A549 (cell line): Measurements from ENCODE around the gene C11orf87. TPM values are rescaled to one million over a fixed set of nuclear protein-coding genes. Genes with fewer than 3 reads are reported as not detected.

Experiments used
- ATAC-seq, 2 experiments: fragments of 200-7000 bp in 1 of 2; fragments of >200 bp in 1 of 2; cut with Nextera tagmentation in 1 of 2; cut with Tn5 transposase in 1 of 2; 3 replicates each; pipeline versions ENCODE4 v1.8.0 to v1.9.1; 2018 to 2020; ENCODE audit warnings: mild to moderate bottlenecking in 1 of 2, moderate library complexity in 1 of 2
- CTCF ChIA-PET: fragments of 300-600 bp; sonication (Branson Sonifier 250); formaldehyde crosslinking; extraction: SDS; loops from one replicate; lab custom pipeline; 2021; ENCODE audit warnings: antibody characterized with exemption, inconsistent platforms; lab: Yijun Ruan, JAX
- POLR2A ChIA-PET: fragments of 350-600 bp; formaldehyde crosslinking; extraction: SDS; loops from one replicate; lab custom pipeline; 2021; ENCODE audit warnings: antibody characterized with exemption, inconsistent platforms; lab: Yijun Ruan, JAX
- DNase-seq, 2 experiments: peaks; one replicate each; pipeline versions ENCODE4 v3.0.0 to v3.0.0-alpha.2; 2011 to 2016; ENCODE audit warnings: low read depth in 1 of 2, low spot score in 1 of 2
- FAIRE-seq: peaks from 2 replicates; lab custom pipeline; 2011; peaks lifted over from hg19 to GRCh38; lab: Jason Lieb, UNC
- H3K27ac ChIP-seq, 2 experiments: fragments of >200 bp; sonication (Bioruptor Twin); formaldehyde crosslinking; 3 replicates each; pipeline ENCODE4 v1.5.1; 2016 to 2017
- H3K4me1 ChIP-seq: fragments of >200 bp; sonication (Bioruptor Twin); formaldehyde crosslinking; 3 replicates; pipeline ENCODE4 v1.6.1; 2016
- H3K4me2 ChIP-seq: fragments of >200 bp; sonication (Bioruptor Twin); formaldehyde crosslinking; 3 replicates; pipeline ENCODE4 v1.6.1; 2016
- H3K4me3 ChIP-seq: fragments of >200 bp; sonication (Bioruptor Twin); formaldehyde crosslinking; 3 replicates; pipeline ENCODE4 v1.5.1; 2016
- H3K9me3 ChIP-seq: fragments of >200 bp; sonication (Bioruptor Twin); formaldehyde crosslinking; 3 replicates; pipeline ENCODE4 v1.6.1; 2016
- BHLHE40 ChIP-seq: IDR thresholded peaks from 2 replicates; pipeline ENCODE4 v1.6.1; 2012; ENCODE audit warnings: low read depth, low read length, inconsistent platforms
- CBX2 ChIP-seq: fragments of 200-600 bp; sonication (generic); IDR thresholded peaks from 2 replicates; pipeline ENCODE4 v1.6.1; 2016; ENCODE audit warnings: low read depth, mild to moderate bottlenecking, borderline replicate concordance
- CBX8 ChIP-seq: fragments of 200-600 bp; sonication (generic); IDR thresholded peaks from 2 replicates; pipeline ENCODE4 v1.6.1; 2016
- CEBPB ChIP-seq, 2 experiments: fragments of >200 bp in 1 of 2; sonication (Bioruptor Twin) in 1 of 2; formaldehyde crosslinking in 1 of 2; IDR thresholded peaks; 2 replicates each; pipeline ENCODE4 v1.6.1; 2012 to 2016
- CHD2 ChIP-seq: fragments of 150-350 bp; IDR thresholded peaks from 2 replicates; pipeline ENCODE4 v1.6.1; 2014; ENCODE audit warnings: low read length; ENCODE audit not compliant: partially characterized antibody
- CHD4 ChIP-seq: fragments of 200-600 bp; sonication (generic); IDR thresholded peaks from 2 replicates; pipeline ENCODE4 v1.6.1; 2016; ENCODE audit warnings: antibody characterized with exemption, mild to moderate bottlenecking, borderline replicate concordance
- CTCF ChIP-seq: fragments of >200 bp; sonication (Bioruptor Twin); formaldehyde crosslinking; IDR thresholded peaks from 3 replicates; pipeline ENCODE4 v1.5.1; 2016
- EHMT2 ChIP-seq: fragments of 200-600 bp; sonication (generic); IDR thresholded peaks from 2 replicates; pipeline ENCODE4 v1.6.1; 2016; ENCODE audit warnings: antibody characterized with exemption, low read depth, mild to moderate bottlenecking, moderate library complexity
- ESRRA ChIP-seq: fragments of 150-350 bp; IDR thresholded peaks from 2 replicates; pipeline ENCODE4 v1.6.1; 2014; ENCODE audit warnings: mild to moderate bottlenecking, low read length, borderline replicate concordance
- GATA3 ChIP-seq: IDR thresholded peaks from 2 replicates; pipeline ENCODE4 v1.6.1; 2012; ENCODE audit warnings: borderline replicate concordance
- HEYL ChIP-seq: fragments of 250-450 bp; sonication (Bioruptor Pico); IDR thresholded peaks from 2 replicates; pipeline ENCODE4 v1.8.0; 2021; ENCODE audit warnings: mild to moderate bottlenecking, moderate library complexity
- HMGXB4 ChIP-seq: fragments of 250-450 bp; sonication (Bioruptor Pico); IDR thresholded peaks from 2 replicates; pipeline ENCODE4 v1.5.0; 2021; ENCODE audit warnings: mild to moderate bottlenecking, moderate library complexity, borderline replicate concordance
- JUNB ChIP-seq: fragments of >200 bp; sonication (Bioruptor Twin); formaldehyde crosslinking; IDR thresholded peaks from 2 replicates; pipeline ENCODE4 v1.6.1; 2016
- KDM5A ChIP-seq: fragments of 200-600 bp; sonication (generic); IDR thresholded peaks from 2 replicates; pipeline ENCODE4 v1.6.1; 2016; ENCODE audit warnings: antibody characterized with exemption, mild to moderate bottlenecking
- NR3C1 ChIP-seq: fragments of >200 bp; sonication (Bioruptor Twin); formaldehyde crosslinking; IDR thresholded peaks from 3 replicates; pipeline ENCODE4 v1.6.1; 2017
- POLR2A ChIP-seq: IDR thresholded peaks from 2 replicates; pipeline ENCODE4 v1.6.1; 2012; ENCODE audit warnings: mild to moderate bottlenecking, low read length
- RAD21 ChIP-seq, 2 experiments: fragments of >200 bp in 1 of 2; sonication (Bioruptor Twin) in 1 of 2; formaldehyde crosslinking in 1 of 2; IDR thresholded peaks in 1 of 2; conservative IDR thresholded peaks in 1 of 2; 2 replicates in 1 of 2; 3 replicates in 1 of 2; pipeline ENCODE4 v1.6.1; 2012 to 2018; ENCODE audit warnings: inconsistent platforms in 1 of 2
- RARB ChIP-seq: fragments of 250-450 bp; sonication (Bioruptor Pico); IDR thresholded peaks from 2 replicates; pipeline ENCODE4 v1.8.0; 2021; ENCODE audit warnings: mild to moderate bottlenecking, moderate library complexity
- RNF2 ChIP-seq: fragments of 200-600 bp; sonication (generic); IDR thresholded peaks from 2 replicates; pipeline ENCODE4 v1.6.1; 2016; ENCODE audit warnings: low read depth, mild to moderate bottlenecking, antibody characterized with exemption, moderate library complexity, borderline replicate concordance
- SMC3 ChIP-seq: fragments of >200 bp; sonication (Bioruptor Twin); formaldehyde crosslinking; IDR thresholded peaks from 3 replicates; pipeline ENCODE4 v1.6.1; 2018; ENCODE audit warnings: inconsistent platforms
- TP53 ChIP-seq: fragments of 250-450 bp; sonication (Bioruptor Pico); IDR thresholded peaks from 2 replicates; pipeline ENCODE4 v1.5.0; 2021; ENCODE audit warnings: mild to moderate bottlenecking, moderate library complexity
- ZSCAN20 ChIP-seq: fragments of 250-450 bp; sonication (Bioruptor Pico); IDR thresholded peaks from 2 replicates; pipeline ENCODE4 v1.8.0; 2022; ENCODE audit warnings: mild to moderate bottlenecking, moderate library complexity
- WGBS: methylation state at CpG from one replicate; pipeline ENCODE4 v1.1.6; 2017; ENCODE audit errors: missing lambda C conversion rate; 5-methylcytosine and 5-hydroxymethylcytosine counted together
- polyA plus RNA-seq, 4 experiments: library from polyadenylated mRNA; depleted of rRNA in 3 of 4; stranded (reverse); fragments of >200 nt; fragmentation: RNase III in 1 of 4; extraction: RNeasy Plus Mini Kit Qiagen cat#74134 plus additional on column Dnase treatment in 1 of 4; gene quantifications; 2 replicates in 3 of 4; 3 replicates in 1 of 4; pipeline ENCODE4 v1.2.3, GENCODE V29; 2011 to 2017
- TF ChIP-seq, protein P1 (sequence below): IDR thresholded peaks from 2 replicates; pipeline ENCODE4 v1.6.1; 2012; ENCODE audit warnings: low read depth, borderline replicate concordance

C11orf87 gene
- polyA plus RNA-seq, 2 of the 4 experiments (the other 2 are of a cell fraction) = 0.04 TPM; not detected in 1

GRCh38 chr11:109405671-109406070 is 16.3 kb upstream of the C11orf87 start:
- Histone ChIP-seq H3K9me3 (no peaks in the 10 kb centered on the region), H3K4me2 (no peak overlapping the region), H3K27ac (no peak overlapping the region)
- CTCF ChIA-PET = no interaction called here
- TF ChIP-seq CEBPB (IDR thresholded peaks at IDR 0.05) = no peak
- TF ChIP-seq ZSCAN20 = no peak
- TF ChIP-seq GATA3 = no peak
- TF ChIP-seq CBX2 = no peak
- TF ChIP-seq, all 56 proteins: peak for 0
- no peaks in the 10 kb centered on the region for H3K4me1 ChIP-seq
- POLR2A ChIA-PET = no interaction called here
- ATAC-seq (no peak), FAIRE-seq (no peak), DNase-seq (no peak)
- no peak overlapping the region for H3K4me3 ChIP-seq

GRCh38 chr11:109416601-109417000 is 5.4 kb upstream of the C11orf87 start:
- TF ChIP-seq CHD2 (no peak), JUNB (no peak), RARB (CRISPR knock-in tag) (no peak), HMGXB4 (CRISPR knock-in tag) (no peak), POLR2A (no peak)
- POLR2A ChIA-PET = no interaction called here
- Histone ChIP-seq H3K4me1 (no peaks in the 10 kb centered on the region), H3K4me3 (no peak overlapping the region), H3K4me2 (no peak overlapping the region), H3K9me3 (no peaks in the 10 kb centered on the region), H3K27ac (no peak overlapping the region)
- ATAC-seq (no peak), DNase-seq (no peak), FAIRE-seq (no peak)
- CTCF ChIA-PET = interaction anchor here (0.7 kb wide), 1 partner anchor 351 kb away, joined by 4 read pairs; no protein-coding TSS in a partner anchor
- WGBS = 7% methylated on average over 2 of the region's 2 CpGs

GRCh38 chr11:109422870-109423465 is 978 bp downstream of the C11orf87 start:
- Histone ChIP-seq H3K4me2 (peak overlapping the region; percentile 89), H3K27ac (no peak overlapping the region)
- POLR2A ChIA-PET = no interaction called here
- 5% methylated on average over 33 of the region's 43 CpGs for WGBS
- TF ChIP-seq NR3C1 = no peak
- TF ChIP-seq HEYL = no peak
- no peak for TF ChIP-seq CBX2
- TF ChIP-seq HMGXB4 (CRISPR knock-in tag) = no peak
- TF ChIP-seq JUNB = no peak
- no peak for TF ChIP-seq EHMT2
- TF ChIP-seq CTCF = no peak
- TF ChIP-seq CEBPB (IDR thresholded peaks at IDR 0.05) = no peak
- no peak for TF ChIP-seq RNF2
- no peak for TF ChIP-seq ZSCAN20
- no peak for TF ChIP-seq RAD21 (conservative IDR thresholded peaks at IDR 0.05 in 1 of 2, IDR thresholded peaks at IDR 0.05 in 1 of 2)
- TF ChIP-seq CHD2 = no peak
- no peak for TF ChIP-seq CBX8
- TF ChIP-seq ESRRA = no peak
- TF ChIP-seq SMC3 = no peak
- TF ChIP-seq TP53 = no peak
- no peak for TF ChIP-seq CHD4
- TF ChIP-seq, protein P1, sequence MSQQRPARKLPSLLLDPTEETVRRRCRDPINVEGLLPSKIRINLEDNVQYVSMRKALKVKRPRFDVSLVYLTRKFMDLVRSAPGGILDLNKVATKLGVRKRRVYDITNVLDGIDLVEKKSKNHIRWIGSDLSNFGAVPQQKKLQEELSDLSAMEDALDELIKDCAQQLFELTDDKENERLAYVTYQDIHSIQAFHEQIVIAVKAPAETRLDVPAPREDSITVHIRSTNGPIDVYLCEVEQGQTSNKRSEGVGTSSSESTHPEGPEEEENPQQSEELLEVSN = no peak
- TF ChIP-seq BHLHE40 = no peak
- TF ChIP-seq KDM5A = no peak
- TF ChIP-seq, all 56 proteins: peak for 0
- peaks cover 4% of the 10 kb centered on the region; the same call in 1 of the 3 replicates for H3K4me1 ChIP-seq
- CTCF ChIA-PET = interaction anchor here (0.5 to 1.5 kb wide), 3 partner anchors 12 to 728 kb away, joined by 3 to 4 read pairs (median 4); no protein-coding TSS in a partner anchor
- FAIRE-seq (no peak), DNase-seq (no peak), ATAC-seq (peak; percentile 48 to 73; a peak in 5 of 6 replicates)
- peak overlapping the region; percentile 41 for H3K4me3 ChIP-seq
- no peaks in the 10 kb centered on the region for H3K9me3 ChIP-seq
